Measurements from ENCODE around the gene NDUFA8.
A peak's percentile ranks its signal among the peaks of the same experiment; 100 is the strongest.

The NDUFA8 gene

GRCh38 chr9:122184551-122184950, 25.0 kb upstream of the NDUFA8 start:
- no peak for DNase-seq (ENCODE audit: low read depth, low spot score)

DNA sequence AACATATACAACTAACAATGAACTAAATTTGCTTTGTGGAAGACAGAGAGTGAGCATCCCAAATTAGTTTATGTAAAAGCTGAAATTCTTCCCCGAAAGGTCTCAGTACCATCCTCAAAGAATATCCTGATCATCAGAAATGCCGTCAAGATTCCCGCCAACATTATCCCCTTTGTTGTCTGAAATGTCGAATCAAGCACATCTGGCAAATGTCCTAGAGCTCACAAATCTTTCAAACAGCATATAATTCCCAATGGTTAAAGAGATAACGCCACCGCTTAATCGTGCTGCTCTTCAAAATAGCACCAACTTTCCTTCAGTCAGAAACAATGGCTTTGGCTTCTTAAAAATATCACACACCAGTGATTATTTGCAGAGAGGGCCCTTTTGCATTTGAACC, 23.9 kb upstream of the NDUFA8 start:
- no peak for DNase-seq (ENCODE audit: low read depth, low spot score)

DNA sequence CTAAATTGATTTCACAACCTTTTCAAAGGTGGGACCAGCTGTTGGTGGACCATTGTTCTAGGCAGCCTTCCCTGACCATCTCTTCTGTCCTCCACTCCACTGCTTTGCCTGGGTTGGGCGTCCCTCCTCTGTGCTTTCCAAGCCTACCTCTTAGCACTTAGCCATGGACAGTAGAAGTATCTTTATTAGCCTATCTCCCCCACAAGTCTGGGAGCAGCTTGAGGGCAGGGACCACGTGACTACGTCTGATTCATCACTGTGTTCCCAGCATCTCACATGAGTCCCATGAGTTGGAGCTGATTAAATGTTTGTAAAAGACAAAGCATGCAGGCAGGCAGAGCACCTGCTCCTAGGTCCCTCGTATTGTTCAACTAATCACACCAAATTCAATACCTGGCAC, 21.1 kb upstream of the NDUFA8 start:
- peak; percentile 35 for DNase-seq (ENCODE audit: low read depth, low spot score)

- no peak for DNase-seq (ENCODE audit: low read depth, low spot score)
These were observed 20.1 kb upstream of the NDUFA8 start for GRCh38 chr9:122179690-122180074.

DNA sequence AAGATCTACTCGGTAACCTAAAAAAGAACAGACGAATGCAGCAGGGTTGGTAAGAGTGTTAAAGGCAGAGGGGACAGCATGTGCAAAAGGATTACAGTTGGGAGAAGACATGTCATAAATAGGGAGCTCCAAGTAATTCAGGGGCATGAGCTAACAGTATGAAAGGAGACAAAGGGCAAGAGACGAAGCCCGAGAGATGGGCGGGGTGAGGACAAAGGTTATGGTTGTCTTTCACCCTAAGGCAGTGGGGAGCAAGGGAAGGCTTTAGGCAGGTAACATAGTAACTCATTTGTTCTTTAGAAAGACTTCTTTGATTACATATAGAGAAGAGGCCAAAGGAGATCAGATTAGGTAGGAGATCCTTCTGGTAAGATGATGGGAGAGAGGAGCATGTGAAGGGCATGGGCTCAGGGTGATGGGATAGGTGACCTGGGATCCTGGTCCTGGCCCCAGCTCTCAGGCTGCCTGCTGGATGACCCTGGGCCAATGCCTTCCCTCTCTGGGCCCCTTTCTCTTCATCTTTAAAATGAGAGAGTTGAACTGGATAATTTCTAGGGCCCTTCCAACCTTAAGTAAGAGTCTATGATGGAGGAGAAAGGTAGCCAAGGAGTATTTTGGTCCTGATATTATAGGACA, 19.6 kb upstream of the NDUFA8 start:
- no peak for DNase-seq (ENCODE audit: low read depth, low spot score)

GRCh38 chr9:122176916-122177315, 17.3 kb upstream of the NDUFA8 start:
- no peak for DNase-seq (ENCODE audit: low read depth, low spot score)

GRCh38 chr9:122173670-122174069, 14.1 kb upstream of the NDUFA8 start:
- DNase-seq (ENCODE audit: low read depth, low spot score): no peak

- DNase-seq (ENCODE audit: low read depth, low spot score): no peak
These were observed 12.6 kb upstream of the NDUFA8 start for GRCh38 chr9:122172131-122172530.

- DNase-seq (ENCODE audit: low read depth, low spot score): no peak
These were observed 8.8 kb upstream of the NDUFA8 start for GRCh38 chr9:122168356-122168755.

DNA sequence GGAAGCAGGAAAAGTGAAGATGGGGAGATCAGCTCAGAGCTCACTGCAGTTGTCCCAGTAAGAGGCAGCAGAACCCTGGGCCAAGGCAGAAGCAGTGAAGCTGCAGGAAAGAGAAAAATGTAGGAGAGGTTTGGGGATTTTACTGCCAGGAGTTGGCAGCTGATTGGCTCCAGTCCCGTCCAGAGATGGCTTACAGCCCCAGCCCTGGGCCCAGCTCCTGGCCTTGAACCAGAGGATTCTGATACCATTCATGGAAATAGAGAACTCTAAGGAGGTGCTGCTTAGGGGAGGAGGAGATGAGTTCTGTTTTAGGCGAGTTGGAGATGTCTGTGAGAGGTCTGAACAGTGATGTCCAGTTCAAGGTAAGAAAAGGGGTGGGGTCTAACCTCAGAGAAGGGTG, 4.7 kb upstream of the NDUFA8 start:
- DNase-seq (ENCODE audit: low read depth, low spot score): no peak

GRCh38 chr9:122162415-122162814, 2.8 kb upstream of the NDUFA8 start:
- DNase-seq (ENCODE audit: low read depth, low spot score): no peak

GRCh38 chr9:122159925-122160246, 307 bp upstream of the NDUFA8 start:
- DNase-seq (ENCODE audit: low read depth, low spot score): no peak

- no peak for DNase-seq (ENCODE audit: low read depth, low spot score)
These were observed 1.4 kb downstream of the NDUFA8 start for GRCh38 chr9:122158202-122158601.

DNA sequence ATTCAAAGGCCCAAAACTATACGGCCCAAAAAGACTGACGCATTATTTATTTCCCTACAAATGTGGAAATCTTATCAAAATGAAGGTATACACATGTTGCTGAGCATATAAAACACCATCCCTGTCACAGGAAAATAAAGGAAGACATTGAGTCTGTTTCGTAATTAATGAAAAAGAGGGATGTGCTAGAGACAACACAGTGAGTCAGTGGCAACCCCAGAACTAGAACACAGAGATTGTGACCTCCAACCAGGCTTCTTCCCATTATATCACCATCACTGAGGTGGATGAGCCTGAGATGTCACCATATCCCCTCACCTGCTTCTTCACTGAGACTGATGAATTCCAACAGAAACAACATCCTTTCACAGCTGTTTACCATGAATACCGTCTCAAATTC, 3.8 kb downstream of the NDUFA8 start:
- no peak for DNase-seq (ENCODE audit: low read depth, low spot score)

DNA sequence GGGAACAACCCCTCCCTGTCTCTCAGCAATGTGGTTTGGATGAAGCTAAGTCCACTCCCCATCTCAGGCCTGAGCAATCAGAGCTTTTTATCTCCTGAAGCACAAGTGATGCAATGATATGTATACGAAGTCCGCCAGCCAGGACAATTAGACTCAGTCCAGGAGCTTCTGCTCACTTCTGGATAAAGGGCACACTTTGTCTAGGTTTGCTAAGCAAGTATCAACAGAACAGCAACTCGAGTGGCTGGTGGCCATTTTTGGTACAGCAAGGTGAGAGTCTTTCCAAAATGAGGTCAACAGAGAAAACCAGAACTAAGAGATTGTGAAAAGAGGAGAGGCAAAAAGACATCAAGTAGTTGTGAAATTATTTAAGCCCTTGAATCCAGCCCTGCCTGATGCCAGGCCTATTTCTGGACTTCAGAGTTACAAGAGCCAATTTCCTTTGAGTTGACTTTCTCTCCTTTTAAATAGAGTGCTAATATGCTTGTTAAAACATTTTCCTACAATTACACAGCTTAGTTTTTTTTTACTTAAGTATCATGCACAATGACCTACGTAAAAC, 8.2 kb downstream of the NDUFA8 start:
- no peak for DNase-seq (ENCODE audit: low read depth, low spot score)

DNA sequence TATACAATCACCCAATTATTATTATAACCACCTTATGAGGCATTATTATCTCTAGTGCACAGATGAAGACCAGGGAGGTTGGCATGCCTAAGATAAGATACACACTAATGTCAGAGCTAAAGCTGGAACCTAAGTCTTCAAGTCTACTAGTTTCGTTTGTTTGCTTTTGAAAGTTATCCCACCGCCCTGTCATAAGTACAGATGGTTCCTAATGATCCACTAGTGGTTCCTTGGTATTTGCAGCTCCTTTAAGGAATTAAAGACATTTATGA, 14.1 kb downstream of the NDUFA8 start:
- DNase-seq (ENCODE audit: low read depth, low spot score): no peak

- DNase-seq (ENCODE audit: low read depth, low spot score): no peak
These were observed 14.6 kb downstream of the NDUFA8 start for GRCh38 chr9:122144836-122145591.

GRCh38 chr9:122143876-122144405, 15.6 kb downstream of the NDUFA8 start:
- no peak for DNase-seq (ENCODE audit: low read depth, low spot score)

DNA sequence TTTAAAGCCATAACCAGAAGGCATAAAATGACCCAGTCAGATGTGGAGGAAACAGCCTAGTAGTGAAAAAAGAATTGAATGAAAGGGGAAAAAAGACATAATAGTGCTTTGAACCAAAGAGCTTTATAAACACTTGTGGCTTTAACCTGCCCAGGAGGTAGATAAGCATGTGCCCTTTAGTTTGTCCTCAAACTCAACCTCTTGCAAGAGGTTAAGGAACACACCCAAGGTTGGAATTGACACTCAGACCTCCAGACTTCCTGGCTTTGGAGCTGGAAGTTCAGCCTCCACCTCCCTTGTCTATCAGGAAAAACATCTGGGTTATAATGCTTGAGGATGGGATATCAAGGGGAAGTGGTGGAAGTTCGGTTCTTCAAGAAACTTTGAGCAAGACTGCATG, 16.3 kb downstream of the NDUFA8 start:
- DNase-seq (ENCODE audit: low read depth, low spot score): no peak

DNA sequence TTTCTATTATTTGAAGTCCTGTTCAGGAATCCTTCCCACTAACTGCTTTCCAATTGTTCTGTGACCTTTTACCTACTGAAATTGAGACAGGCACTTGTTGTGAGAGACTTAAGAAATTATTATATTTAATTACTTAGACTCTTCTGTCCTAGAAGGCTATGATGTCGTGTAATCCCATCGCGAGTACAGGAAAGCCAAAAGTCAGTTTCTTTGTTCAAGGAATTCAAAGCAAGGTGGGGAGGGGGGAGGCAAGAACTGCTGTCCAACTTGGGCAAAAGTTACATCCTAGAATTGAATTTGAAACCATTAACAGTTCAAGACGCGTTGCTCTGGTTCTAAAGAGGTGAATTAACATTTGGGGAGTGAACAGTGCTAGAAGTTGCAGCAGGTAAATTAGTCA, 17.9 kb downstream of the NDUFA8 start:
- no peak for DNase-seq (ENCODE audit: low read depth, low spot score)

DNA sequence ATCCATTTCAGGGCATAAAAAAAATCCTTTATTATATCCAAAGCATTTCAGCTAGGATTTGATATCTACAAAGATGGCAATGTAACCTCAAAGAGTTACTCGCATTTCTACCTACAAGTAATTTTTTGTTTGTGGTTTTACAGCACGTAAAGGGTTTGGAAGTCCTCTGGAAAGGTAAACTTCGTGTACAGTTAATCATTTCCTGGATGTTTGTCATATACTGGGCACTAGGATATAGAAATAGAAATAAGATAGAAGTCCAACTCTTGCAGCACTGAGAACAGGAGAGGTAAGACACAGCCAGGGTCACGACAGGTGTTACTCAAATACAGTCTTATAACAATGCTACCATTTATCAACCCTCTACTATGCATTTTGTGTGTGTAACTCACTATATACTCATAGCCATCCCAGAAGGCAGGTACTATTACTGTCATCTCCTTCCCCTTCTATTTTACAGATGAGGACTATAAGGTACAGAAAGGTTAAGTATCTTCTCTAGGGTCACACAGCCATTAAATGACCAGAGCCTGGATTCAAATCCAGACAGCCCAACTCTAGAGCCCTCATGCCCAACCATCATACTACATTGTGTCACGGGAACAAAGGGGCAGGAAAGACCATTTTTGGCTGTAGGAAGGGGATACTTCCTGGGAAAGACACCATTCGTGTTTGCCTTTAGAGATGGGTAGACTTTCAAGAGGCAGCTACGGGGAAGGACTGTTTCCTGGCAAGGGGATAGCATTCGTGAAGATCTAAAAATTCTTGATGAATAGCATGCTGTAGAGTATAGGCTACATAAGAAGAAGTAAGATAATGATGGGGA, 19.0 kb downstream of the NDUFA8 start:
- DNase-seq (ENCODE audit: low read depth, low spot score): no peak

- DNase-seq (ENCODE audit: low read depth, low spot score): no peak
These were observed 20.9 kb downstream of the NDUFA8 start for GRCh38 chr9:122138560-122139268.
